GM18499 (cell line): ENCODE measurements around the gene TBC1D25.
"Not testable (repeated sequence)": the region's sequence is repeated elsewhere in the genome, so short reads cannot be mapped to it uniquely, and the experiment has no call there.

ENCODE experiments used
- ATAC-seq: cut with Tn5 transposase; IDR thresholded peaks from one replicate; pipeline ENCODE4 v1.9.1; 2021; ENCODE audit warnings: moderate number of reproducible peaks; ENCODE audit not compliant: insufficient read depth, unreplicated experiment

Gene TBC1D25

GRCh38 chrX:48514868-48515460 is 24.6 kb upstream of the TBC1D25 start:
- ATAC-seq: no peak

DNA sequence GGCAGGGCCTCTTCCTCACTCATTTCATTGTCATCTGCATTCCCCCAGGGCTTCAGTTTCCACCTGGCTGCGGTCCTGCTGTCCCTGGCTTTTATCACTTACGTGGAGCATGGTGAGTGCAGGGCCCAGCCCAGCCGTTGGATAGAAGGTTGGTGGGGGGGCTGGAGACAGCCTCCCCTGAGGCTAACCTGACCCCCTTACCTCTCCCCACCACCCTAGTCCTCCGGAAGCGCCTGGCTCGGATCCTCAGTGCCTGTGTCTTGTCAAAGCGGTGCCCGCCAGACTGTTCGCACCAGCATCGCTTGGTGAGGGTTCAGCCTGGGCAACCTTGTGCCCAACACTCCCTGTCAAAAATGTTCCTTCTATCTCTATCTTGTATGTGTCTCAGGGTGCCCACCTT is 23.7 kb upstream of the TBC1D25 start:
- ATAC-seq: no peak

DNA sequence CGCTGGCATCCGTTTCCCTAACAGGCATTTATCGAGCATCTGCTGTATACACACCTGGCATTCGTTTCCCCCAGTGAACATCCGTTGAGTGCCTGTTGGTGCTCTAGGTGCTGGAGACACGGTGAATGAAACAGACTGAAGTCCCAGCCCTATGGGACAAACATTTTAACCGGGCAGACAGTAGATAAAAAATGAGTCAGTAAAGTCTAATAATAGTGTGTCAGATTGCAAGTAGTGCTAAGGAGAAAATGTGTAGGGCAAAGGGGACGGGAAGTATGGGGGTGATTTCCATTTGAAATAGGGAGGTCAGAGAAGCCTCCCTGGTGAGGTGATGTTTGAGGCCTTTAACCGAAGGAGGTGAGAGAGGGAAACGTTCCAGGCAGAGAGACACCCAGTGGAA is 23.2 kb upstream of the TBC1D25 start:
- ATAC-seq: no peak

DNA sequence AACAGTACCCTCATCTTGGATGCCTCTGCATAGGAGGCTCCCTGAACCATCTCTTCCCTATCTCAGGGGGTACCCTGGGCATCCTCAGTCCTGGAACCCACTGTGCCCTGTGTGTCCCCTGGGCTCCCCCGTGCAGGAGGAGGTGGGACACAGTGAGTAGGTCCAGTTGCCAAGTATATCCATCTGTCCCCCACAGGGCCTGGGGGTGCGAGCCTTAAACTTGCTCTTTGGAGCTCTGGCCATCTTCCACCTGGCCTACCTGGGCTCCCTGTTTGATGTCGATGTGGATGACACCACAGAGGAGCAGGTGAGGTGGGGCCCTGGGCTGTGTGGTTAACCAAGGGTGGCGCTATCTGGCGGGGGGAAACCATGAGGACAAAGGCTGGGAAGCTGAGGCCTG is 22.5 kb upstream of the TBC1D25 start:
- ATAC-seq: no peak

DNA sequence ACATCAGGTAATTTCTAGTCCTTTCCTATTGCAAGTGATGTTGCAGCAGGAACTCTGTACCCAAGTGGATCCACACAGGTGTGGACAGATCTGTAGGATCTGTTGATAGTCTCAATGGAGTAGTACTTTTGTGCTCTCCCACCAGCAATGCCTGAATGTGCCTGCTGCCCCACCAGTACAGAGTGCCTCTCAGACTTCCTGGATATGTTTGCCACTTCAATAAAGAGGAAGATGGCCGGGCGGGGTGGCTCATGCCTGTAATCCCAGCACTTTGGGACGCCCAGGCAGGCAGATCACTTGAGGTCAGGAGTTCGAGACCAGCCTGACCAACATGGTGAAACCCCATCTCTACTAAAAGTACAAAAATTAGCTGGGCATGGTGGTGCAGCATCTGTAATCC is 20.0 kb upstream of the TBC1D25 start:
- ATAC-seq: not testable (repeated sequence)

GRCh38 chrX:48520455-48520854 is 19.1 kb upstream of the TBC1D25 start:
- ATAC-seq: no peak

DNA sequence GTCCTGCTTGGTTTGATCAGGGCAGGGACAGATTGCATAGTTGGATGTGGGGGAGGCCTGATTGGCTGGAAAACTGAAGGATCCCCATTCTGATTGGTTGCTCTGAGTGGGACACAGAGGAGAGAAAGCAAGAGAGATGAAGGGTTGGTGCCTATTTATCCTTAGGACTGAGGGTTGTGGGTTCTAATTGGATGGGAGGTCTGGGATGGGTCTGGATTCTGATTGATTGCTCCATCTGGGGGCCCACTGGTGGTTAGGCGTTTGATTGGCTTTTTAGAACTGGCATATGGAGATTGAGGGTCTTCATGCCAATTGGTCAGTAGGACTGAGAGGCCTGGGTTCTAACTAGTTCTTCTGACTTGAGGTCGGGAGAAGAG is 18.6 kb upstream of the TBC1D25 start:
- ATAC-seq: no peak

GRCh38 chrX:48521353-48522243 is 17.9 kb upstream of the TBC1D25 start, which contains the start of gene EBP:
TSS of gene EBP (plus strand) at chrX:48521808. CDS start at chrX:48523772, 1,964 bp downstream.
- no peak for ATAC-seq

DNA sequence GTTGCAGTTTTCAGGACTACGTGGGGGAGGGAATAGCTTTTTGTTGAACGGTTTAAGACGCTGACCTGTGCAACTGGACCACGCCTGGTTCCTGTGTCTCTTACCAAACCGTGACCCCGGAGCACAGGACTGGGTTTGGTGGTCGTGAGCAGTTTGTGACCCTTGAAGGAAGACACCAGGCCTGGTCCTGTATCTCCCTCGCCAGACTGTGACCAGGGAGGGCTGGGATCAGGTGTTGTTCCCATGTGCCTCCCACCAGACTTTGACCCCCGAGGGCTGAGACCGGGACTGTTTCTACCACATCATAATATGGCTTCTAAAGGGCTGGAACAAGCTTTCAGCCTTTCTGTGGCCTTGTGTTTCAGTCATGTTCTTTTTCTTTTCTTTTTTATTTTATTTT is 17.2 kb upstream of the TBC1D25 start:
- ATAC-seq: no peak

DNA sequence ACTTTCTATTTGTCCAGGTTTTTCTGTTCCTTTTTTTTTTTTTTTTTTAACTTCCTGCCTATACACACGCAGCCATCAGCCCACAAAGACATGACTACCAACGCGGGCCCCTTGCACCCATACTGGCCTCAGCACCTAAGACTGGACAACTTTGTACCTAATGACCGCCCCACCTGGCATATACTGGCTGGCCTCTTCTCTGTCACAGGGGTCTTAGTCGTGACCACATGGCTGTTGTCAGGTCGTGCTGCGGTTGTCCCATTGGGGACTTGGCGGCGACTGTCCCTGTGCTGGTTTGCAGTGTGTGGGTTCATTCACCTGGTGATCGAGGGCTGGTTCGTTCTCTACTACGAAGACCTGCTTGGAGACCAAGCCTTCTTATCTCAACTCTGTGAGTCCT is 15.8 kb upstream of the TBC1D25 start:
- ATAC-seq: no peak

GRCh38 chrX:48525853-48526252 is 13.7 kb upstream of the TBC1D25 start:
- ATAC-seq: not testable (repeated sequence)

DNA sequence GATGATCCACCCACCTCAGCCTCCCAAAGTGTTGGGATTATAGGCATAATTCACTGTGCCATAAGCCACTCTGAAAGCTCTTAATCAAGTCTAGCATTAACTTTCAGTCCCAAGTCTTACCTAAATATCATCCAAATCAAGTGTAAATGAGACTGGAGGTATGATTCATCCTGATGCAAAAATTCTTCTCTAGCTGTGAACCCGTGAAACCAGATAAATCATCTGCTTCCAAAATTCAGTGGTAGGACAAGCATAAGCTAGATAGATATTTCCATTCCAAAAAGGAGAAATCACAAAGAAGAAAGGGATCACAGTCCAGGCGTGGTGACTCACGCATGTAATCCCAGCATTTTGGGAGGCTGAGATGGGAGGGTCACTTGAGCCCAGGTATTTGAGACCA is 8.8 kb upstream of the TBC1D25 start:
- ATAC-seq: no peak

GRCh38 chrX:48531358-48531959 is 8.1 kb upstream of the TBC1D25 start:
- no peak for ATAC-seq

- no peak for ATAC-seq
Observed at GRCh38 chrX:48532161-48532560, 7.4 kb upstream of the TBC1D25 start.

GRCh38 chrX:48533165-48533564 is 6.3 kb upstream of the TBC1D25 start:
- no peak for ATAC-seq

DNA sequence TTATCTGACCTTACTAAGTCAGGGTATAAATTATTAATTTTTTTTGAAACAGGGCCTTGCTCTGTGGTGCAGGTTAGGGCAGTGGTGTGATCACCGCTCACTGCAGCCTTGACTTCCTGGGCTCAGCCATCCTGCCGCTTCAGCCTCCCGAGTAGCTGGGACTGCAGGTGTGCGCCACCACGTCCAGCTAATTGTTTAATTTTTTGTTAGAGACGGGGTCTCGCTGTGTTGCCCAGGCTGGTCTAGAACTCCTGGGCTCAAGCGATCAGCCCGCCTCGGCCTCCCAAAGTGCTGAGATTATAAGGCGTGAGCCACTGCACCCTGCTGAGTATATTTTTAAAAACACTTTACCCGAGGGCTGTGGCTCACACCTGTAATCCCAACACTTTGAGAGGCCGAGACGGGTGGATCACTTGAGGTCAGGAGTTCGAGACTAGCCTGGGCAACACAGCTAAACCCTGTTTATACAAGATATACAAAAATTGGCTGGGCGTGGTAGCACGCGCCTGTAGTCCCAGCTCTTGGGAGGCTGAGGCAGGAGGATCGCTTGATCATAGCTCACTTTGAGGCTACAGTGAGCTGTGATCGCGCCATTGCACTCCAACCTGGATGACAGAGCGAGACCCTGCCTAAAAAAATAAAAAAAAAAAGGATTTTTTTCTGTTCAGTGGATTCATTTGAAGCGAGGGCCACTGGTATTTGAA is 721 bp upstream of the TBC1D25 start:
- no peak for ATAC-seq

DNA sequence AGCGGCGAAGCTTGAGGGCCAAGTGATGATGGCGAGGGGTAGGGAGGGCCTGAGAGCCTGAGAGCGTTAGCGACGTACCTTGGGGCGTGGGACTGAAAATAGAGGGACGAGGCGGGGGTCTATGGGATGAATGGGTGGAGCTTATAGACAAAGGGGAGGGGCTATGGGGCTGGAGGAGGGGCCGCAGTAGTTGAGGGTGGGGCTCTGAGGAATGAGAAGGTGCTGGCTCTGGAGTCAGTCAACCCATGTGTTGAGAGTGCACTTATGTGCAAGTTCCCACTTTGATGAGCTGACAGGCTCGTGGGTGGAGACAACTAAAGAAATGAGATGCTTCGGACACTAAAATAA is 488 bp downstream of the TBC1D25 start:
- ATAC-seq: no peak

DNA sequence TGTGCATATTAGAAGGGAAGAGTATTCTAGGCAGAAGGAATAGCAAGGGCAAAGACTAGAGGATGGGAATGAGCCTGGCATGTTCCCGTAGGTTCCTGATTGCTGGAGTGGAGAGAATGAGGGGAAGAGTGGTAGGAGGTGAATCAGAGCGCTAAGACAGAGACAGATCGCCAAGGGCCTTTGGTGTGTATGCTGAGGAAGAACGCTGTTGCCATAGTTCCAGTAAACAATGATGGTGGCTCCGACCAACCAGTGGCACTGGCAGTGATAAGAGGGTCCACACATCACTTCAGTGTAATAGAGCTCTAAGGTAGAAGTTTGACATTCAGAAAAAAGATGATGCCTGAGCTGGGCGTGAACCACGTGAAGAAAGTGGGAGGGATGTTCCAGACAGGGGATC is 966 bp downstream of the TBC1D25 start:
- no peak for ATAC-seq

DNA sequence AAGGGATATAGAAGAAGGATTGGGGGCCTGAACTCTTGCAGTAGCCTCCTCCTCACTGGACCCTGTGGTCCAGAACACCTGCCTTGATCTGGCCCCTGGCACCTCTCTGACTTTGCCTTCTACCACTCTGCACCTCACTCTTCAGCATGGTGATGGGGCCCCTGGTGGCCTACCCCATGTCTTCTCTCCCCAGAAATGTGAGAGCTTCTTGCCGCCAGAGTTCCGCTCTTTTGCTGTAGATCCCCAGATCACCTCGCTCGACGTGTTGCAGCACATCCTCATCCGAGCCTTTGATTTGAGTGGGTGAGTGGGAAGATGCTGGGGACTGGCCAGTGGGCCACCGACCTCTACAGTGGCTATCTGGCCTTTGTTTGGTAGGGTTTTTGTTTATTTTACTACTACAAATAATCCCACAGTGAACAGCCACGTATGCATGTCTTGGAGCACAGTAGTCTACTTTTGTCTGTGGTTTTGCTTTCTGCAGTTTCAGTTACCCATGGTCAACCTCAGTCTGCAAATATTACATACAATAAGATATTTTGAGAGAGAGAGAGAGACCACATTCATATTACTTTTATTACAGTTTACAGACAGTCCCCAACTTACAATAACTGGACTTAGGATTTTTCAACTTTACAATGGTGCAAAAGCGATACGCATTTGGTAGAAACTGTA is 1.8 kb downstream of the TBC1D25 start:
- no peak for ATAC-seq

DNA sequence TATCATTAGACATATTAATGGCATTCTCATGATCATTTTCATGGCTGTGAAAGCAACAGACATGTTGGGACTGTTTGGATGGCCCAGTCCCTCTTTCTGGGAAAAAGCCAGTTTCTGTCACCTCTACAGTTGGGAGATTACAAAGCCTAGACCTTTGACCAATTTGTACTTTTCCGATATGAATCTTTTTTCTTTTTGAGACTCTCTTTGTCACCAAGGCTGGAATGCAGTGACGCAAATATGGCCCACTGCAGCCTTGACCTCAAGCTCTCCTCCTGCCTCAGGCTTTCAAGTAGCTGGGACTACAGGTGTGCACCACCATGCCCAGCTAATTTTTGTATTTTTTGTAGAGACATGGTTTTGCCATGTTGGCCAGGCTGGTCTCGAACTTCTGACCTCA is 9.4 kb downstream of the TBC1D25 start:
- no peak for ATAC-seq
